ENCODE results near the gene SMIM12. TPM values are rescaled to one million over a fixed set of nuclear protein-coding genes. Genes with fewer than 3 reads are reported as not detected.

SMIM12 gene
- total RNA-seq, 1 donor from 2014 or later, result 34.0 TPM

- DNase-seq (no peak), ATAC-seq (no peak)
- no peaks in the 10 kb centered on the region for H3K36me3 ChIP-seq
- H3K4me1 ChIP-seq, result no peaks in the 10 kb centered on the region
- no peak overlapping the region for H3K27ac ChIP-seq
- H3K27me3 ChIP-seq (ENCODE audit: low read depth), result peaks cover 36% of the 10 kb centered on the region
- H3K9me3 ChIP-seq, result no peaks in the 10 kb centered on the region
- TF ChIP-seq CTCF (IDR thresholded peaks at IDR 0.05), result no peak
- intact Hi-C loops (cut with DNase I), result no loop called here
- no peak overlapping the region for H3K4me3 ChIP-seq
Measured at GRCh38 chr1:34874296-34874952, 14.9 kb upstream of the SMIM12 start.

GRCh38 chr1:34872133-34872503 lies 12.6 kb upstream of the SMIM12 start:
- H3K27me3 ChIP-seq (ENCODE audit: low read depth), result peaks cover 29% of the 10 kb centered on the region
- no peak overlapping the region for H3K27ac ChIP-seq
- no peak for ATAC-seq

GRCh38 chr1:34871443-34872132 lies 12.0 kb upstream of the SMIM12 start:
- H3K27ac ChIP-seq, result no peak overlapping the region
- no peak for TF ChIP-seq CTCF (IDR thresholded peaks at IDR 0.05)
- H3K36me3 ChIP-seq, result no peaks in the 10 kb centered on the region
- ATAC-seq (no peak), DNase-seq (no peak)
- peaks cover 24% of the 10 kb centered on the region for H3K27me3 ChIP-seq (ENCODE audit: low read depth)
- intact Hi-C loops (cut with DNase I), result no loop called here
- H3K4me1 ChIP-seq, result peaks cover 8% of the 10 kb centered on the region
- no peak overlapping the region for H3K4me3 ChIP-seq
- H3K9me3 ChIP-seq, result no peaks in the 10 kb centered on the region

More at GRCh38 chr1:34872133-34872503, 12.6 kb upstream of the SMIM12 start:
- Histone ChIP-seq H3K4me1 (peaks cover 3% of the 10 kb centered on the region), H3K4me3 (no peak overlapping the region), H3K36me3 (no peaks in the 10 kb centered on the region), H3K9me3 (no peaks in the 10 kb centered on the region)
- TF ChIP-seq CTCF (IDR thresholded peaks at IDR 0.05), result no peak
- no peak for DNase-seq
- intact Hi-C loops (cut with DNase I), result no loop called here

- DNase-seq (no peak), ATAC-seq (no peak)
- H3K27me3 ChIP-seq (ENCODE audit: low read depth), result peaks cover 12% of the 10 kb centered on the region
- no peak overlapping the region for H3K4me3 ChIP-seq
- peaks cover 15% of the 10 kb centered on the region for H3K4me1 ChIP-seq
- no peaks in the 10 kb centered on the region for H3K36me3 ChIP-seq
- H3K9me3 ChIP-seq, result no peaks in the 10 kb centered on the region
- intact Hi-C loops (cut with DNase I), result no loop called here
- no peak overlapping the region for H3K27ac ChIP-seq
- TF ChIP-seq CTCF (IDR thresholded peaks at IDR 0.05), result no peak
Measured at GRCh38 chr1:34870395-34870794, 10.8 kb upstream of the SMIM12 start.

GRCh38 chr1:34869760-34870159 lies 10.2 kb upstream of the SMIM12 start:
- DNase-seq (no peak), ATAC-seq (no peak)
- peaks cover 7% of the 10 kb centered on the region for H3K27me3 ChIP-seq (ENCODE audit: low read depth)
- peaks cover 18% of the 10 kb centered on the region for H3K4me1 ChIP-seq
- no peaks in the 10 kb centered on the region for H3K36me3 ChIP-seq
- intact Hi-C loops (cut with DNase I), result no loop called here
- no peak overlapping the region for H3K4me3 ChIP-seq
- no peaks in the 10 kb centered on the region for H3K9me3 ChIP-seq
- H3K27ac ChIP-seq, result no peak overlapping the region
- no peak for TF ChIP-seq CTCF (IDR thresholded peaks at IDR 0.05)
